ENCODE measurements around the gene UGT1A7. TPM values are rescaled to one million over a fixed set of nuclear protein-coding genes. Genes with fewer than 3 reads are reported as not detected.

UGT1A7 gene
- total RNA-seq, 1 experiment from 2014 or later: not detected

- DNase-seq (ENCODE audit: low read depth, low spot score): no peak
- in situ Hi-C loops (cut with HindIII; ENCODE audit: low pct_unique_long_range_greater_than_20kb, low sequenced_read_pairs): no loop called here
These were observed 136.4 kb downstream of the UGT1A7 start for GRCh38 chr2:233817995-233818638.

DNA sequence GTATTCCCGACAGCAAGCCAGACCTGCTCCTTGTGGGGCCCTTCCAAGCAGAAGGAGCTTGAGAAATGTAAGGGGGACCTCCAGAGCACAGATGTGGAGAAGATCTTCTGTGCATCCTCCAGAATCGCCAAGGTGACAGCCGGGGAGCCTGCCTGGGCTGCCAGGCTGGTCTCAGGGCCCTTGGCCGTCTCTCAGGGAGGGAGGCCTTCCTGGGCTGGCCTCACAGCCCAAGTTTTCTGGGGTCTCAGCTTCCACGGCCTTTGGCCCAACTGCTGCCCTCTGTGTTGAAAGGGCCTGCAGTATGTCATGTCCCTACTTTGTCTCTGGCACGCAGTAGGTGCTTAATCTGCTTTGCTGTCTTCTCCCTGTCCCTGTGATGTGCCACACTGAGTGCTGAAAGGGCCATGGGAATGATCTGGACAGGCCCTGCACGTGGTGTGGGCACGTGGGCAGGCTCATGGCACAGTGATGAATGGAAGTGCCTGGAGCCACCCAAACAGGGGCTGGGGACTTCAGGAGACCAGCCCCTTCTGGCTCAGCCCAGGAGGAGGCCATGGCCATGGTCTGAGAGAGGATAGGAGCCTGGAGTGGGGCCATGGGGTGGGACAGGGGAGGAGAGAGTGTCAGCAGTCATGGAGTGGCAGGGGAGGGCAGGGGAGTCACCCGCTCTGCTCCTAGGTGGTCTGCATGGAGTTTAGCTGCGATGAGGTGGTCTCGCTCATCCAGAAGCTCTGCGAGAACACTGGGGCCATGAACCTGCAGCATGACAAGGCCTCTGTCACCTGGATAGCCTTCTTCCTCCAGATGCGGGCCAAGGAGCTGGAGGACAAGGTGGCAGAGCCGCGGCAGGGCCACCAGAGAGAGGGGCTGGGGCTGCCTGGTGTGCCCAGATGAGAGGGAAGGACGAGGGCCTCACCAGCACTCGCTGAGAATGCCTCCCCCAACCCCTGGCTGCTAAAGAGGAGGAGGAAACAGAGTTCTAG, 137.2 kb downstream of the UGT1A7 start:
- DNase-seq (ENCODE audit: low read depth, low spot score): no peak
- in situ Hi-C loops (cut with HindIII; ENCODE audit: low pct_unique_long_range_greater_than_20kb, low sequenced_read_pairs): no loop called here

DNA sequence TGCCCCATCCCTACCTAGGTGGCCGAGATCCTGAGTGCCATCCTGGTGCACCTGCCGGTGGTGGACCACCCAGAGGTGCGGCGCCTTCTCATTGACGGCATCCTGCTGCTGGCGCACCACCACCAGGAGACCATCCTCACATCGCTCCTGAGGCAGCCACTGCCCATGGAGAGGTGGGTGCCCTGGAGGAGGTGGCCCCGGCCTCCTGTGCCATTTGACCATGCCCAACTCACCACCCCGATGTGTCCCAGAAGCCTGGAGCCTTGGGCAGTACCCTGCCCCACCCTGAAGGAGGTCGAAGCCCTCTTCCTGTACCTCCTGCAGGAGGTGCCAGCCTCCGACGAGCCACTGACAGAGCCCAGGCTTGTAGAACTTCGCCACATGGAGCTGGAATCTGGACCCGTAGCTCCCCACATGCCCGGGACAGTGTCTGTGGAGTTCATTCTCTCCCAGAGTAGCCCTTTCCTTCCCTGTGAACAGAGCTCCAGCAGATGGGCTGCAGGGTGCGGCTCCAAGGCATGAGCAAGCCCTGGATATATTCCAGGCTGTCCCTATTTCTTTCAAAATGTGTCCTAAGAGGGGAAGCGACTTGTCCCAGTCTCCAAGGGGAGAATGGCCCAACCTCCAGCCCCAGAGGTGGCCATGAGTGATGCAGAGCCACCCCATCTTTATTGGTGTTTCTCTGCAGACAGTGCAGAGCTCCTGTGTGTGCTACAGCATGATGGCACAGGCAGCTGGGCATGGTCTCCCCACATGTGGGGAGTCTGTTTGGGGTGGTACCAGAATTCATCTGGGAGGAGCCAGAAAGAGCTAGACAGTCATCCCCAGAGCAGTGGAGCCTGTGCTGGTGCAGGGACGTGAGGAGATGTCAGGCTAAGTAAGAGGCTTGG, 138.4 kb downstream of the UGT1A7 start:
- in situ Hi-C loops (cut with HindIII; ENCODE audit: low pct_unique_long_range_greater_than_20kb, low sequenced_read_pairs): no loop called here
- DNase-seq (ENCODE audit: low read depth, low spot score): no peak

DNA sequence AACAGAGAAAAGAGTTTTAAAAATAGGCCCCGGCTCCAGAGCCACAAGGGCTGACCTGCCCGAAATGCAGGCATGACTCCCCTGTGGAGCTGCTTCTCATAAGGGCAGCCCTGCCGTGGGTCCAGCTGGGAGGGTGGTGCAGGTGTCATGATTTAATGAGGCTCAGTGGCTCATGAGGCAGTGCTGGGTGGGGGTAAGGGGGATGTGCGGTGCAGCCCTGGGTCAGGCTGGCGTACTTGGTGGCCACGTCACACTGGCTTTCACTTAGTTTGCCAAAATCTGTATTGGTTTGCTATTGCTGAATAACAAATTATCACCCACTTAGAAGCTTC, 139.0 kb downstream of the UGT1A7 start:
- in situ Hi-C loops (cut with HindIII; ENCODE audit: low pct_unique_long_range_greater_than_20kb, low sequenced_read_pairs): no loop called here
- no peak for DNase-seq (ENCODE audit: low read depth, low spot score)

DNA sequence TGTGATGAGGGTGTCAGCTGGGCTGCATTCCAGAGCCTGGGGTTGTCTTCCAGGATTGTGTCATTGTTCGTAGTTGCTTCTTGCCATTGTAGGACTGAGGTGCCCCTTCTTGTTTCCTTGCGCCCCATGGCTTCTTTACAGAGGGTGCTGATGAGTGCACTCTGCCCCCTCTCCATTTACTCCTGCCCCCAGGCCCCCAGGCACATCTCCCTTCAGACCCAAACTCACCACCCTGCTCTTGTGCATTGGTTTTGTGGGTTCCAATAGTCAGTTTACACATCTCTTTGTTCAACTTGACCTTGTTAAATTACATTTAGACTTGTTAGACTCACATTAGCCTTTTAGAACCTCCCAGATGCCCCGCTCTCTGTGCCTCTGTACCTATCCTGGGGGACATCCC, 139.5 kb downstream of the UGT1A7 start:
- in situ Hi-C loops (cut with HindIII; ENCODE audit: low pct_unique_long_range_greater_than_20kb, low sequenced_read_pairs): no loop called here
- DNase-seq (ENCODE audit: low read depth, low spot score): no peak

DNA sequence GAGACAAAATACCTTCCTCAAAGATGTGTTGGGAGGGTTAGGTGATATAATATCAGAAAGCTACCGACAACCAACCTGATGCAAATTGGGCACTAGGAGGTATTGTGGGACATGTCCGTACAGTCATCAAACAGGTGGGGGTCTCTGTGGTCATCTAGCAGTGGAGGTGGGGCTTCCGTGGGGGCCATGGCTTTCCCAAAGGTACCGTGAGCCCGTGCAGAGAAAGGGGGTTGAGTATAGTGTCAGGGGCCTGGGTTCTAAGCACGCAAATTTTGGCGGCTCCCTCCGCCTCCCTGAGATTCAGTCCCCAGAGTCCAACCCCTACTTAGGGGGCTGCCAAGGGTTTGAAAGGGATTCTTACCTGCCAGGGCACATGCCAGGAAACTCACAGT, 140.0 kb downstream of the UGT1A7 start:
- in situ Hi-C loops (cut with HindIII; ENCODE audit: low pct_unique_long_range_greater_than_20kb, low sequenced_read_pairs): no loop called here
- no peak for DNase-seq (ENCODE audit: low read depth, low spot score)

DNA sequence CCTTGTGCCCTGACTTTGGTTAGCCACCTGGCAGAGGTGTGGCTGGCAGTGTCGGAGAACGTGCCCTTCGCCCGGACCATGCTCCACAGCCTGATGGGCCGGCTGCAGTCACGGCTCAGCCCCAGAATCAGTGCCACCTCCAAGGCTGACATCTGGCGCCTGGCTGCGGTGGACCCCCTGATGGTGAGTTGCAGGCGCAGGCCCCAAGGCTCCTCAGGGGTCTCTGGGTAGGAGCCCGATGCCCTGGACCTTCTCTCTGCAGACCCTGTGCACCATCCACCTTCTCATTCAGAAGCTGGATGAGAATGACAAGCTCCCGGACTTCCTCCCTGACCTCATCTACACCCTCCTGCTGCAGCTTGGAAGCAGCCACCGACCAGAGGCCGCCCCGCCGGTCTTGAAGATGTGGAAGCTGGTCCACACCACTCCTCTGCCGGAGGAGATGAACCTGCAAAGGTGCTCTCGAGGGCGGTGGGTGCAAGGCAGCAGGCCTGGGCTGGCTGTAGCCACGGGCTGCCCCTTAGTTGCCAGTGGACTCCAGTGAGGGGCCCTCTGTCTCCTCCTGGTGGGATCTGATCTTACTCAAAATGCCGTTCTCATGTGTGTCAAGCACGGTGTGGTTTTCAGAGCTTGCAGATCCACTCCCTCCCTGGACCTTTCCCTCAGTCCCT, 140.5 kb downstream of the UGT1A7 start:
- in situ Hi-C loops (cut with HindIII; ENCODE audit: low pct_unique_long_range_greater_than_20kb, low sequenced_read_pairs): no loop called here
- no peak for DNase-seq (ENCODE audit: low read depth, low spot score)

Other genes starting within 250 kb of the UGT1A7 start
- 36.9 and 38.3 TPM in 2 replicates for gene USP40, start 115.1 kb upstream of the UGT1A7 start, total RNA-seq (2014; rRNA removed; shearing (Covaris generic))
- gene UGT1A8, start 64.3 kb upstream of the UGT1A7 start, total RNA-seq (2014; rRNA removed; shearing (Covaris generic)): not detected in 2 replicates
- not detected in 2 replicates for gene UGT1A10, start 45.5 kb upstream of the UGT1A7 start, total RNA-seq (2014; rRNA removed; shearing (Covaris generic))
- gene UGT1A9, start 10.0 kb upstream of the UGT1A7 start, total RNA-seq (2014; rRNA removed; shearing (Covaris generic)): not detected in 2 replicates
- gene UGT1A6, start 11.0 kb downstream of the UGT1A7 start, total RNA-seq (2014; rRNA removed; shearing (Covaris generic)): not detected in 2 replicates
- gene UGT1A5, start 31.0 kb downstream of the UGT1A7 start, total RNA-seq (2014; rRNA removed; shearing (Covaris generic)): not detected in 2 replicates
- not detected in 2 replicates for gene UGT1A4, start 36.8 kb downstream of the UGT1A7 start, total RNA-seq (2014; rRNA removed; shearing (Covaris generic))
- not detected in 2 replicates for gene UGT1A3, start 47.1 kb downstream of the UGT1A7 start, total RNA-seq (2014; rRNA removed; shearing (Covaris generic))
- gene UGT1A1, start 78.4 kb downstream of the UGT1A7 start, total RNA-seq (2014; rRNA removed; shearing (Covaris generic)): not detected in 2 replicates
- 0.08 TPM in 1 of 2 replicates, not detected in the other for gene MROH2A, start 96.4 kb downstream of the UGT1A7 start, total RNA-seq (2014; rRNA removed; shearing (Covaris generic))
- gene HJURP, start 172.6 kb downstream of the UGT1A7 start, total RNA-seq (2014; rRNA removed; shearing (Covaris generic)): 21.7 and 25.0 TPM in 2 replicates
- 28.7 and 32.7 TPM in 2 replicates for gene TRPM8, start 235.5 kb downstream of the UGT1A7 start, total RNA-seq (2014; rRNA removed; shearing (Covaris generic))